Kidney (tissue), 14 donors: ENCODE data around the gene NTRK3. TPM values are rescaled to one million over a fixed set of nuclear protein-coding genes. Genes with fewer than 3 reads are reported as not detected.

Experiments
- DNase-seq, 5 donors: peaks; one replicate each; pipeline ENCODE4 v3.0.0-alpha.2; 2013 to 2020
- FAIRE-seq: peaks from 2 replicates; lab custom pipeline; 2012; peaks lifted over from hg19 to GRCh38; lab: Jason Lieb, UNC
- H3K27ac ChIP-seq, 2 donors: one replicate each; pipeline ENCODE4 v1.7.0; 2013; ENCODE audit warnings: low read depth in 2 of 2, low read length in 2 of 2, inconsistent platforms in 1 of 2
- H3K27me3 ChIP-seq: one replicate; pipeline ENCODE4 v1.7.1; 2013; ENCODE audit warnings: low read length, inconsistent platforms; ENCODE audit not compliant: control insufficient read depth, insufficient read depth
- H3K36me3 ChIP-seq, 3 donors: one replicate each; pipeline versions ENCODE4 v1.7.0 to v1.7.1; 2013; ENCODE audit warnings: low read length in 3 of 3, control low read depth in 1 of 3, inconsistent platforms in 1 of 3; ENCODE audit not compliant: insufficient read depth in 3 of 3, control insufficient read depth in 2 of 3
- H3K4me1 ChIP-seq, 3 donors: one replicate each; pipeline versions ENCODE4 v1.7.0 to v1.7.1; 2013; ENCODE audit warnings: low read length in 3 of 3, inconsistent platforms in 1 of 3, low read depth in 1 of 3; ENCODE audit not compliant: control insufficient read depth in 2 of 3, insufficient read depth in 2 of 3
- H3K4me3 ChIP-seq, 3 donors: one replicate each; pipeline versions ENCODE4 v1.7.0 to v1.8.1; 2013; ENCODE audit warnings: low read length in 3 of 3, control low read depth in 1 of 3, inconsistent platforms in 1 of 3
- H3K9ac ChIP-seq, 3 donors: one replicate each; pipeline versions ENCODE4 v1.7.0 to v1.7.1; 2013; ENCODE audit warnings: low read length in 3 of 3, control low read depth in 1 of 3, inconsistent platforms in 1 of 3
- H3K9me3 ChIP-seq, 3 donors: one replicate each; pipeline versions ENCODE4 v1.7.0 to v1.7.1; 2013; ENCODE audit warnings: low read length in 3 of 3, control low read depth in 1 of 3, inconsistent platforms in 1 of 3; ENCODE audit not compliant: control insufficient read depth in 2 of 3, insufficient read depth in 1 of 3
- intact Hi-C: fragments of 100-400 bp; cut with DNase I; formaldehyde crosslinking; loops from one replicate; pipeline ENCODE4 v1.11.1; 2022
- polyA plus RNA-seq: library from polyadenylated mRNA; stranded (reverse); fragments of 350-450 nt; fragmentation: Illumina TruSeq; extraction: RNeasy Lipid Tissue Mini Kit (QIAGEN cat#74804); gene quantifications from one replicate; pipeline ENCODE4 v1.2.3, GENCODE V29; 2014; ENCODE audit warnings: low read depth, low replicate concordance; ENCODE audit not compliant: insufficient read depth
- total RNA-seq: library from RNA; stranded (reverse); fragmentation: NEBNext Ultra II Directional; extraction: Animal tissue kit (Norgen Biotek cat#: 25700); gene quantifications from one replicate; pipeline ENCODE4 v1.2.1, GENCODE V29; 2021
- TF ChIP-seq, protein P1 (sequence below): IDR thresholded peaks from 3 replicates; pipeline ENCODE4 v1.5.1; 2012; ENCODE audit warnings: mild to moderate bottlenecking, moderate library complexity, borderline replicate concordance; ENCODE audit not compliant: insufficient read depth; ENCODE audit errors: extremely low read depth
- donor health status: control.
- donor health status: control.
- donor health status: control.
- donor health status: control.
- donor health status: control.
- donor health status: DM: yes; HTN: yes; CAD: no.
- donor health status: Normal renal cell carcinoma (clear cell type).

Gene NTRK3
- total and polyA plus RNA-seq, 2 donors from 2014 or later: 8.9 to 25.5 TPM

DNA sequence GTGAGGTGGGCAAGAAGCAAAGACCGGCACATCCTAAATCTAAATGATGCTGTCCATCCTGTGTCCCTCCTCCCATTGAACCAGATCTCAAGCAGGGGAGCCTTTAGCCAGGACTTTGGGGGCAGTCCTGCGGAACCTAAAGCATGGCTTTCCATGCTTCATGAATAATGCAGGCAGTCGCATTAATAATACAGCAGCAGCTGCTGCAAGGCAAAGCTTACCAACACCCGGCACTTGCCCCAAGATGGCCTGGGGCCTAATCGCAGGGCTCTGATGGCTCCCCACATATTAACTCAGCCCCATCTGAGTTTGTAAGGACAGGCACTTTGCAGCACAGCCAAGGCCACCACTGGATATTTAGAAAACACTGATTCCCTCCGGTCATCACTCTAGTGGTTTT, 114.4 kb downstream of the NTRK3 start:
- Histone ChIP-seq H3K27ac (no peak overlapping the region), H3K4me1 (no peaks in the 10 kb centered on the region), H3K9ac (no peak overlapping the region), H3K9me3 (no peaks in the 10 kb centered on the region), H3K27me3 (no peaks in the 10 kb centered on the region), H3K36me3 (no peaks in the 10 kb centered on the region), H3K4me3 (no peak overlapping the region)
- TF ChIP-seq, protein P1, sequence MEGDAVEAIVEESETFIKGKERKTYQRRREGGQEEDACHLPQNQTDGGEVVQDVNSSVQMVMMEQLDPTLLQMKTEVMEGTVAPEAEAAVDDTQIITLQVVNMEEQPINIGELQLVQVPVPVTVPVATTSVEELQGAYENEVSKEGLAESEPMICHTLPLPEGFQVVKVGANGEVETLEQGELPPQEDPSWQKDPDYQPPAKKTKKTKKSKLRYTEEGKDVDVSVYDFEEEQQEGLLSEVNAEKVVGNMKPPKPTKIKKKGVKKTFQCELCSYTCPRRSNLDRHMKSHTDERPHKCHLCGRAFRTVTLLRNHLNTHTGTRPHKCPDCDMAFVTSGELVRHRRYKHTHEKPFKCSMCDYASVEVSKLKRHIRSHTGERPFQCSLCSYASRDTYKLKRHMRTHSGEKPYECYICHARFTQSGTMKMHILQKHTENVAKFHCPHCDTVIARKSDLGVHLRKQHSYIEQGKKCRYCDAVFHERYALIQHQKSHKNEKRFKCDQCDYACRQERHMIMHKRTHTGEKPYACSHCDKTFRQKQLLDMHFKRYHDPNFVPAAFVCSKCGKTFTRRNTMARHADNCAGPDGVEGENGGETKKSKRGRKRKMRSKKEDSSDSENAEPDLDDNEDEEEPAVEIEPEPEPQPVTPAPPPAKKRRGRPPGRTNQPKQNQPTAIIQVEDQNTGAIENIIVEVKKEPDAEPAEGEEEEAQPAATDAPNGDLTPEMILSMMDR: no peak
- intact Hi-C loops: no loop called here
- peak in 1 of 5 donors; percentile 9 for DNase-seq
- no peak for FAIRE-seq

DNA sequence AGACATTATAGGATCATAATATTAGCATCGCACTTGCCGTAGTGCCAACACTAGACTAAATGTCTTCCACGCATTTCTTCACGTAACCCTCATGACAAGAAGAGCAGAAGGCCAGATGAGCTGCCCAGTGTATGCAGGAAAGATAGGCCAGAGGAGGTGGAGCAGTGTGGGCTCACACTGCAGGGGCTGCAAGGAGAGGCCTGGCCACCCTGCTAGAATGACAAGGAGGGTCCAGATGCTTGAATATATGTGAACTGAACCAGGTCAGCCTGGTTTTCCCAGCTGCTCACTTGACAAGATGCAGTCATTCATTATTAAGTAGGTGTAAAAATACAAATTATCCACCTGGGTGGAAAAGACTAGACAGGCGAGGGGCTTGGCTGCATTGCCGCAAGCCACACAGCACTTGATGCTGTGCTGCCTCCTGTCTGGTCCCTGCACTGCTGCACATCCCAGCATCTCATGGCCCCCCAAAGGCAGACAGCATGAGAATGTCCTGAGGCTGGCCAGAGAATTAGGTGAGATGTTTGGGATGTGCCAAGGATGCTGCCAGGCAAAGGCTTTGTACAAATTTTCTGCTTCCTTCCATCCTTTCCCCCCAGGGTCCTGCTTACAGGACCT, 115.2 kb downstream of the NTRK3 start:
- H3K4me3 ChIP-seq: no peak overlapping the region
- no peaks in the 10 kb centered on the region for H3K27me3 ChIP-seq
- no peaks in the 10 kb centered on the region for H3K4me1 ChIP-seq
- FAIRE-seq (no peak), DNase-seq (no peak)
- H3K9ac ChIP-seq: no peak overlapping the region
- H3K9me3 ChIP-seq: no peaks in the 10 kb centered on the region
- H3K27ac ChIP-seq: no peak overlapping the region
- no peaks in the 10 kb centered on the region for H3K36me3 ChIP-seq
- TF ChIP-seq, protein P1: no peak
- intact Hi-C loops: no loop called here

DNA sequence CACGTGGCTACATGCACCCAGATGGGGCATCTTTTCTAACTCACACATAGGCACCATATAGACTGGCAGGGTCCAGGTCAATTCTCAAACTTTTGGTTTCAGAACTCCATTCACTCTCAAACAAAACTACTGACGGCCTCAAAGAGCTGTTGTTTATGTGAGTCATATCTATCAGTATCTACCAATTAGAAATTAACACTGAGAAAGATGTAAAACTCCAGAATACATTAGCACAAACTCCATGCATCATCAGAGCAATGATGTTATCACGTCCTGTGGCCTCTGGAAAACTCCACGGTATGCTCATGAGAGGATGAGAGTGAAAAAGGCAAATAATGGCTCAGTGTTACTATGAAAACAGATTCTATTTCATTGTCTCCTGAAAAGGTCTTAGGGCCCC, 116.1 kb downstream of the NTRK3 start:
- no peaks in the 10 kb centered on the region for H3K27me3 ChIP-seq
- DNase-seq: no peak
- intact Hi-C loops: no loop called here
- H3K4me3 ChIP-seq: no peak overlapping the region
- FAIRE-seq: no peak
- no peaks in the 10 kb centered on the region for H3K9me3 ChIP-seq
- H3K4me1 ChIP-seq: no peaks in the 10 kb centered on the region
- H3K36me3 ChIP-seq: no peaks in the 10 kb centered on the region
- TF ChIP-seq, protein P1: no peak
- no peak overlapping the region for H3K9ac ChIP-seq
- no peak overlapping the region for H3K27ac ChIP-seq

DNA sequence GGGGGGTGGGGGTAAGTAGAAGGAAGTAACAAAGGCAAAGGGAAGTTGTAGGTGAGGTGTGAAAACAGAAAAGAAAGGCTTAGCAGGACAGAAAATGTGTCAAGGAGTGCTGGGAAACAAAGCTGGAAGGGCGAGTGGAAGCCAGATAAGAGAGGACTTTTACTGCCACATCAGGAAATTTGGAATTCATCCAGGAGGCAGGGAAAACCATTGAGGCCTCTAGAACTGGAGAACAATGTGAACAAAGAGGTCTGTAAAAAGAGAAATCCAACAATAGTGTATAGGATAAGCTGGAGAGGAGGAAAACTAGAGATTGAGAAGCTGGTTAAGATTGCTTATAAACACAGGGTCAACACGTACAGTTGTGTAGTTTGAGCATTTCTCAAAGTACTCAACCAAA, 116.6 kb downstream of the NTRK3 start:
- no peak for DNase-seq

More for the DNA sequence above, 116.6 kb downstream of the NTRK3 start:
- Histone ChIP-seq H3K9me3 (no peaks in the 10 kb centered on the region), H3K4me1 (no peaks in the 10 kb centered on the region), H3K27me3 (no peaks in the 10 kb centered on the region), H3K9ac (no peak overlapping the region), H3K4me3 (no peak overlapping the region), H3K27ac (no peak overlapping the region), H3K36me3 (no peaks in the 10 kb centered on the region)
- FAIRE-seq: no peak
- intact Hi-C loops: no loop called here
- TF ChIP-seq, protein P1: no peak
